Heart left ventricle (tissue), 16 donors: ENCODE data around the gene KRTAP9-7. TPM values are rescaled to one million over a fixed set of nuclear protein-coding genes. Genes with fewer than 3 reads are reported as not detected.

Source experiments
- ATAC-seq, 4 donors: fragments of 200-7000 bp; cut with Tn5 transposase; one replicate each; pipeline ENCODE4 v1.9.1; 2020 to 2022; ENCODE audit warnings: moderate library complexity in 4 of 4, mild to moderate bottlenecking in 3 of 4, moderate number of reproducible peaks in 1 of 4
- DNase-seq, 5 donors: peaks; one replicate each; pipeline ENCODE4 v3.0.0-alpha.2; 2020
- H3K27ac ChIP-seq, 12 donors: fragments of 200-600 bp; sonication (generic) in 4 of 12; one replicate each; pipeline versions ENCODE4 v1.5.0 to v1.8.0; 2016 to 2022; ENCODE audit warnings: mild to moderate bottlenecking in 2 of 12
- H3K27me3 ChIP-seq, 9 donors: fragments of 200-600 bp; sonication (generic) in 2 of 9; one replicate each; pipeline versions ENCODE4 v1.5.1 to v1.8.0; 2016 to 2022; ENCODE audit warnings: mild to moderate bottlenecking in 3 of 9
- H3K36me3 ChIP-seq, 9 donors: fragments of 200-600 bp; sonication (generic) in 2 of 9; one replicate each; pipeline versions ENCODE4 v1.5.0 to v1.8.0; 2018 to 2022; ENCODE audit warnings: mild to moderate bottlenecking in 2 of 9
- H3K4me1 ChIP-seq, 12 donors: fragments of 200-600 bp; sonication (generic) in 4 of 12; one replicate each; pipeline versions ENCODE4 v1.5.0 to v1.8.0; 2016 to 2022; ENCODE audit warnings: mild to moderate bottlenecking in 3 of 12
- H3K4me3 ChIP-seq, 12 donors: fragments of 200-600 bp; sonication (generic) in 4 of 12; one replicate each; pipeline versions ENCODE4 v1.5.0 to v1.8.0; 2017 to 2022; ENCODE audit warnings: mild to moderate bottlenecking in 9 of 12, moderate library complexity in 4 of 12
- H3K9me3 ChIP-seq, 12 donors: fragments of 200-600 bp; sonication (generic) in 4 of 12; one replicate each; pipeline versions ENCODE4 v1.5.0 to v1.8.0; 2016 to 2022; ENCODE audit warnings: mild to moderate bottlenecking in 1 of 12
- CTCF ChIP-seq, 12 donors: fragments of 200-600 bp; sonication (generic) in 4 of 12; IDR thresholded peaks; one replicate each; pipeline versions ENCODE4 v1.5.0 to v1.8.0; 2018 to 2022; ENCODE audit warnings: antibody characterized with exemption in 12 of 12, mild to moderate bottlenecking in 5 of 12
- POLR2A ChIP-seq, 2 donors: fragments of 450-650 bp; IDR thresholded peaks; one replicate each; pipeline ENCODE4 v1.6.1; 2017; ENCODE audit warnings: antibody characterized with exemption in 2 of 2, mild to moderate bottlenecking in 2 of 2, moderate library complexity in 2 of 2
- WGBS, 4 donors: extraction: QIAGEN DNeasy Blood & Tissue Kit in 2 of 4; methylation state at CpG; one replicate each; pipeline versions ENCODE4 v1.1.5 to v1.1.7; 2013 to 2018; 5-methylcytosine and 5-hydroxymethylcytosine counted together
- intact Hi-C, 10 donors: fragments of 100-400 bp; cut with DNase I; formaldehyde crosslinking; loops; one replicate each; pipeline versions ENCODE4 v1.11.1 to v1.14.2; 2022
- polyA plus RNA-seq, 2 donors: library from polyadenylated mRNA; stranded (reverse); fragments of 200-250 nt; gene quantifications; one replicate each; pipeline ENCODE4 v1.2.3, GENCODE V29; 2013
- total RNA-seq, 9 donors: library from RNA; depleted of rRNA in 2 of 9; stranded (reverse); fragments of >200 nt in 2 of 9; fragmentation: NEBNext Ultra II Directional in 3 of 9; extraction: Animal tissue kit (Norgen Biotek cat#: 25700) in 3 of 9; gene quantifications; one replicate each; pipeline versions ENCODE4 v1.1.0 to v1.2.4, GENCODE V29; 2016 to 2023
- donor health status: ischemic (EF 13 %, LVEDD 7.1; RV severe dilation, severe dysfunction).
- donor health status: healthy with polysubstance abuse.
- donor health status: DM: no; HTN: yes; CAD: no.
- donor health status: DM: no; HTN: no; CAD: no.
- donor health status: ischemic (EF 25% LVEDD 6.9; RV normal size, moderate dysfunction).
- donor health status: ischemic (EF 25% LVEDD 5.7; RV mildly dilated, moderate dysfunction).
- donor health status: healthy.
- donor health status: DM: yes; HTN: yes; CAD: no.
- donor health status: ischemic (EF 35%, LVEDD 5.7; RV mildly dilated, moderate dysfunction).
- donor health status: nonischemic (EF 11% LVEDD 7.7; RV severe dilation, severe dysfunction).
- donor health status: DM: yes; HTN: yes; CAD: no.
- donor health status: PGD.
- donor health status: ischemic (EF 29% LVEDD 5.4; RV normal size, mild dysfunction).
- donor health status: nonischemic (EF 23%, LVEDD 6.1; RV moderate dilation, normal function).

Gene KRTAP9-7
- total and polyA plus RNA-seq, 11 donors = not detected

- no peak for DNase-seq
- H3K4me1 ChIP-seq = no peaks in the 10 kb centered on the region
- no peaks in the 10 kb centered on the region for H3K36me3 ChIP-seq
- H3K9me3 ChIP-seq = peaks cover 0 to under 1% (median 0%) of the 10 kb centered on the region in 12 donors
- no peak overlapping the region for H3K4me3 ChIP-seq
- H3K27me3 ChIP-seq = no peaks in the 10 kb centered on the region
- 76 to 89% (median 79%) methylated on average over 3 to 6 of the region's 6 CpGs for WGBS, 4 donors
- TF ChIP-seq CTCF (IDR thresholded peaks at IDR 0.05) (no peak), POLR2A (IDR thresholded peaks at IDR 0.05) (no peak)
- intact Hi-C loops = loop anchor here in 6 of 10 donors (5.0 to 10.0 kb wide), 6 partner anchors 61 to 521 kb away; partner anchors contain the start of gene KRTAP9-6 (in 1 of the 6)
- H3K27ac ChIP-seq = no peak overlapping the region
- ATAC-seq = no peak
These were observed 50.1 kb downstream of the KRTAP9-7 start for GRCh38 chr17:41325611-41326010.

Other genes starting within 250 kb of the KRTAP9-7 start
Only the 30 nearest of the 41 such genes appear.
- gene KRTAP4-7, start 191.5 kb upstream of the KRTAP9-7 start, total RNA-seq = not detected
- not detected for gene KRTAP4-7, start 191.5 kb upstream of the KRTAP9-7 start, polyA plus RNA-seq
- not detected for gene KRTAP4-8, start 177.6 kb upstream of the KRTAP9-7 start, total RNA-seq
- not detected for gene KRTAP4-8, start 177.6 kb upstream of the KRTAP9-7 start, polyA plus RNA-seq
- not detected for gene KRTAP4-16, start 173.5 kb upstream of the KRTAP9-7 start, total RNA-seq
- not detected for gene KRTAP4-16, start 173.5 kb upstream of the KRTAP9-7 start, polyA plus RNA-seq
- gene KRTAP4-9, start 170.3 kb upstream of the KRTAP9-7 start, total RNA-seq = not detected
- not detected for gene KRTAP4-9, start 170.3 kb upstream of the KRTAP9-7 start, polyA plus RNA-seq
- gene KRTAP4-11, start 157.3 kb upstream of the KRTAP9-7 start, total RNA-seq = not detected
- gene KRTAP4-11, start 157.3 kb upstream of the KRTAP9-7 start, polyA plus RNA-seq = not detected
- gene KRTAP4-12, start 151.5 kb upstream of the KRTAP9-7 start, total RNA-seq = not detected
- not detected for gene KRTAP4-12, start 151.5 kb upstream of the KRTAP9-7 start, polyA plus RNA-seq
- gene KRTAP4-6, start 135.2 kb upstream of the KRTAP9-7 start, total RNA-seq = not detected
- gene KRTAP4-6, start 135.2 kb upstream of the KRTAP9-7 start, polyA plus RNA-seq = not detected
- not detected for gene KRTAP4-5, start 125.9 kb upstream of the KRTAP9-7 start, total RNA-seq
- not detected for gene KRTAP4-5, start 125.9 kb upstream of the KRTAP9-7 start, polyA plus RNA-seq
- gene KRTAP4-4, start 115.0 kb upstream of the KRTAP9-7 start, total RNA-seq = not detected
- gene KRTAP4-4, start 115.0 kb upstream of the KRTAP9-7 start, polyA plus RNA-seq = not detected
- not detected for gene KRTAP4-3, start 107.5 kb upstream of the KRTAP9-7 start, total RNA-seq
- gene KRTAP4-3, start 107.5 kb upstream of the KRTAP9-7 start, polyA plus RNA-seq = not detected
- not detected for gene KRTAP4-2, start 97.5 kb upstream of the KRTAP9-7 start, total RNA-seq
- gene KRTAP4-2, start 97.5 kb upstream of the KRTAP9-7 start, polyA plus RNA-seq = not detected
- gene KRTAP4-1, start 90.8 kb upstream of the KRTAP9-7 start, total RNA-seq = not detected
- gene KRTAP4-1, start 90.8 kb upstream of the KRTAP9-7 start, polyA plus RNA-seq = not detected
- not detected for gene KRTAP9-1, start 85.8 kb upstream of the KRTAP9-7 start, total RNA-seq
- not detected for gene KRTAP9-1, start 85.8 kb upstream of the KRTAP9-7 start, polyA plus RNA-seq
- gene KRTAP9-2, start 49.0 kb upstream of the KRTAP9-7 start, total RNA-seq = not detected
- gene KRTAP9-2, start 49.0 kb upstream of the KRTAP9-7 start, polyA plus RNA-seq = not detected
- gene KRTAP9-3, start 43.2 kb upstream of the KRTAP9-7 start, total RNA-seq = not detected
- not detected for gene KRTAP9-3, start 43.2 kb upstream of the KRTAP9-7 start, polyA plus RNA-seq
- gene KRTAP9-8, start 37.7 kb upstream of the KRTAP9-7 start, total RNA-seq = not detected
- gene KRTAP9-8, start 37.7 kb upstream of the KRTAP9-7 start, polyA plus RNA-seq = not detected
- not detected for gene KRTAP9-4, start 26.0 kb upstream of the KRTAP9-7 start, total RNA-seq
- gene KRTAP9-4, start 26.0 kb upstream of the KRTAP9-7 start, polyA plus RNA-seq = not detected
- not detected for gene KRTAP9-9, start 20.3 kb upstream of the KRTAP9-7 start, total RNA-seq
- not detected for gene KRTAP9-9, start 20.3 kb upstream of the KRTAP9-7 start, polyA plus RNA-seq
- gene KRTAP9-6, start 10.3 kb upstream of the KRTAP9-7 start, total RNA-seq = not detected
- gene KRTAP9-6, start 10.3 kb upstream of the KRTAP9-7 start, polyA plus RNA-seq = not detected
- not detected for gene KRTAP29-1, start 27.2 kb downstream of the KRTAP9-7 start, total RNA-seq
- not detected for gene KRTAP29-1, start 27.2 kb downstream of the KRTAP9-7 start, polyA plus RNA-seq
- gene KRTAP16-1, start 33.6 kb downstream of the KRTAP9-7 start, total RNA-seq = not detected
- gene KRTAP16-1, start 33.6 kb downstream of the KRTAP9-7 start, polyA plus RNA-seq = not detected
- gene KRTAP17-1, start 40.0 kb downstream of the KRTAP9-7 start, total RNA-seq = not detected
- not detected for gene KRTAP17-1, start 40.0 kb downstream of the KRTAP9-7 start, polyA plus RNA-seq
- gene KRT33A, start 75.1 kb downstream of the KRTAP9-7 start, total RNA-seq = not detected
- not detected for gene KRT33A, start 75.1 kb downstream of the KRTAP9-7 start, polyA plus RNA-seq
- gene KRT33B, start 94.1 kb downstream of the KRTAP9-7 start, total RNA-seq = not detected
- gene KRT33B, start 94.1 kb downstream of the KRTAP9-7 start, polyA plus RNA-seq = not detected
- not detected for gene KRT34, start 106.6 kb downstream of the KRTAP9-7 start, total RNA-seq
- not detected for gene KRT34, start 106.6 kb downstream of the KRTAP9-7 start, polyA plus RNA-seq
- gene KRT31, start 121.9 kb downstream of the KRTAP9-7 start, total RNA-seq = not detected
- gene KRT31, start 121.9 kb downstream of the KRTAP9-7 start, polyA plus RNA-seq = not detected
- not detected for gene KRT37, start 148.9 kb downstream of the KRTAP9-7 start, total RNA-seq
- not detected for gene KRT37, start 148.9 kb downstream of the KRTAP9-7 start, polyA plus RNA-seq
- gene KRT38, start 165.3 kb downstream of the KRTAP9-7 start, total RNA-seq = not detected
- gene KRT38, start 165.3 kb downstream of the KRTAP9-7 start, polyA plus RNA-seq = not detected
- under 1 TPM in 3 of 9 donors, not detected in 6; 0.16 to 0.27 (median 0.16) TPM for gene KRT32, start 191.7 kb downstream of the KRTAP9-7 start, total RNA-seq
- under 1 TPM in 1 of 2 donors, not detected in 1; 0.26 TPM for gene KRT32, start 191.7 kb downstream of the KRTAP9-7 start, polyA plus RNA-seq
- not detected for gene KRT35, start 205.5 kb downstream of the KRTAP9-7 start, total RNA-seq
- not detected for gene KRT35, start 205.5 kb downstream of the KRTAP9-7 start, polyA plus RNA-seq